GM23338 (cell line): ENCODE data around the gene PROZ.

ENCODE experiments used
- JUNB ChIP-seq: IDR thresholded peaks from one replicate; pipeline ENCODE4 v1.6.1; 2016; ENCODE audit warnings: antibody characterized with exemption; ENCODE audit not compliant: unreplicated experiment
- POLR2AphosphoS5 ChIP-seq: IDR thresholded peaks from 2 replicates; pipeline ENCODE4 v1.6.1; 2016; ENCODE audit warnings: antibody characterized with exemption, low read depth
- REST ChIP-seq: IDR thresholded peaks from one replicate; pipeline ENCODE4 v1.6.1; 2018; ENCODE audit warnings: antibody characterized with exemption; ENCODE audit not compliant: unreplicated experiment
- TF ChIP-seq, protein P1 (sequence below), 2 experiments: fragments of 200-600 bp in 1 of 2; sonication (generic) in 1 of 2; conservative IDR thresholded peaks; 2 replicates each; pipeline versions ENCODE4 v1.5.1 to v1.6.1; 2016 to 2017; ENCODE audit warnings: antibody characterized with exemption in 2 of 2, low read depth in 2 of 2, mild to moderate bottlenecking in 2 of 2, moderate library complexity in 1 of 2

GRCh38 chr13:113123226-113124201, 34.9 kb upstream of the PROZ start:
- TF ChIP-seq POLR2AphosphoS5 (no peak), REST (no peak), JUNB (no peak)
- TF ChIP-seq, protein P1, sequence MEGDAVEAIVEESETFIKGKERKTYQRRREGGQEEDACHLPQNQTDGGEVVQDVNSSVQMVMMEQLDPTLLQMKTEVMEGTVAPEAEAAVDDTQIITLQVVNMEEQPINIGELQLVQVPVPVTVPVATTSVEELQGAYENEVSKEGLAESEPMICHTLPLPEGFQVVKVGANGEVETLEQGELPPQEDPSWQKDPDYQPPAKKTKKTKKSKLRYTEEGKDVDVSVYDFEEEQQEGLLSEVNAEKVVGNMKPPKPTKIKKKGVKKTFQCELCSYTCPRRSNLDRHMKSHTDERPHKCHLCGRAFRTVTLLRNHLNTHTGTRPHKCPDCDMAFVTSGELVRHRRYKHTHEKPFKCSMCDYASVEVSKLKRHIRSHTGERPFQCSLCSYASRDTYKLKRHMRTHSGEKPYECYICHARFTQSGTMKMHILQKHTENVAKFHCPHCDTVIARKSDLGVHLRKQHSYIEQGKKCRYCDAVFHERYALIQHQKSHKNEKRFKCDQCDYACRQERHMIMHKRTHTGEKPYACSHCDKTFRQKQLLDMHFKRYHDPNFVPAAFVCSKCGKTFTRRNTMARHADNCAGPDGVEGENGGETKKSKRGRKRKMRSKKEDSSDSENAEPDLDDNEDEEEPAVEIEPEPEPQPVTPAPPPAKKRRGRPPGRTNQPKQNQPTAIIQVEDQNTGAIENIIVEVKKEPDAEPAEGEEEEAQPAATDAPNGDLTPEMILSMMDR (conservative IDR thresholded peaks at IDR 0.05; ENCODE audit: low read depth in 2 of 2): peak; percentile 47 to 79
